HG03025 (cell line): ENCODE results near the gene ALG9.

Experiments
- ATAC-seq: cut with Tn5 transposase; IDR thresholded peaks from one replicate; pipeline ENCODE4 v1.9.1; 2021; ENCODE audit warnings: mild to moderate bottlenecking, moderate library complexity; ENCODE audit not compliant: unreplicated experiment, low FRiP score

Gene ALG9

GRCh38 chr11:111736621-111737443 lies 134.5 kb downstream of the ALG9 start:
- ATAC-seq, result no peak
